ENCODE measurements around the gene MYO3A.

- TF ChIP-seq CTCF (IDR thresholded peaks at IDR 0.05), result no peak
- no peak for TF ChIP-seq POLR2AphosphoS5 (IDR thresholded peaks at IDR 0.05; ENCODE audit: low read depth, low read length)
- no peak for TF ChIP-seq SIN3A (IDR thresholded peaks at IDR 0.05; ENCODE audit: borderline replicate concordance, insufficient read depth, low read depth, low read length)
These were observed 279.2 kb downstream of the MYO3A start for GRCh38 chr10:26213157-26213800.
